D721Med (cell line): ENCODE measurements around the gene KYAT1.

ENCODE experiments used
- DNase-seq: peaks from one replicate; pipeline ENCODE4 v3.0.0; 2011; ENCODE audit warnings: low spot score; ENCODE audit not compliant: insufficient read length
- FAIRE-seq: peaks from 2 replicates; lab custom pipeline; 2011; peaks lifted over from hg19 to GRCh38; lab: Jason Lieb, UNC
- CTCF ChIP-seq: IDR thresholded peaks from 2 replicates; pipeline ENCODE4 v1.5.1; 2012; ENCODE audit warnings: mild to moderate bottlenecking, control low read depth; ENCODE audit not compliant: insufficient read depth; ENCODE audit errors: missing control alignments

KYAT1 gene

GRCh38 chr9:128901379-128901778 lies 19.6 kb upstream of the KYAT1 start:
- FAIRE-seq (no peak), DNase-seq (no peak)
- no peak for TF ChIP-seq CTCF

- FAIRE-seq (no peak), DNase-seq (no peak)
- no peak for TF ChIP-seq CTCF
These were observed 18.0 kb upstream of the KYAT1 start for GRCh38 chr9:128899566-128900322.

GRCh38 chr9:128898845-128899565 lies 17.3 kb upstream of the KYAT1 start:
- no peak for FAIRE-seq
- TF ChIP-seq CTCF: no peak
- no peak for DNase-seq

GRCh38 chr9:128898382-128898781 lies 16.6 kb upstream of the KYAT1 start:
- DNase-seq (no peak), FAIRE-seq (no peak)
- no peak for TF ChIP-seq CTCF

GRCh38 chr9:128895556-128895955 lies 13.8 kb upstream of the KYAT1 start:
- no peak for FAIRE-seq
- no peak for DNase-seq
- no peak for TF ChIP-seq CTCF

GRCh38 chr9:128894764-128895163 lies 13.0 kb upstream of the KYAT1 start:
- FAIRE-seq (no peak), DNase-seq (no peak)
- no peak for TF ChIP-seq CTCF

- TF ChIP-seq CTCF: no peak
- no peak for DNase-seq
- FAIRE-seq: no peak
These were observed 11.6 kb upstream of the KYAT1 start for GRCh38 chr9:128893354-128893753.
